Activated CD4-positive, alpha-beta T cell treated with anti-CD3 and anti-CD28 coated beads for 36 hours (primary cell): ENCODE data around the gene CS. TPM values are rescaled to one million over a fixed set of nuclear protein-coding genes. Genes with fewer than 3 reads are reported as not detected.
"Not testable (repeated sequence)": the region's sequence is repeated elsewhere in the genome, so short reads cannot be mapped to it uniquely, and the experiment has no call there.

ENCODE experiments used
- ATAC-seq: fragments of 200-7000 bp; cut with Tn5 transposase; one replicate; pipeline ENCODE4 v1.10.0; 2021; ENCODE audit warnings: mild to moderate bottlenecking, moderate library complexity
- CTCF ChIA-PET: fragments of 350-600 bp; sonication (Branson Sonifier 250); formaldehyde crosslinking; loops from one replicate; lab custom pipeline; 2021; ENCODE audit warnings: antibody characterized with exemption; lab: Charles Lee
- POLR2A ChIA-PET: fragments of 350-600 bp; sonication (Branson Sonifier 250); formaldehyde crosslinking; loops from one replicate; lab custom pipeline; 2021; ENCODE audit warnings: antibody characterized with exemption, inconsistent platforms; lab: Charles Lee
- DNase-seq: peaks from one replicate; pipeline ENCODE4 v3.0.0-alpha.2; 2020
- H3K27ac Mint-ChIP-seq: one replicate; pipeline ENCODE4 v1.8.0; 2021; ENCODE audit warnings: mixed read lengths
- H3K27me3 Mint-ChIP-seq: one replicate; pipeline ENCODE4 v1.8.0; 2021; ENCODE audit warnings: mixed read lengths
- H3K36me3 Mint-ChIP-seq: one replicate; pipeline ENCODE4 v1.8.0; 2021; ENCODE audit warnings: low read depth, mixed read lengths
- H3K4me1 Mint-ChIP-seq: one replicate; pipeline ENCODE4 v1.8.0; 2021; ENCODE audit warnings: mixed read lengths
- H3K4me3 Mint-ChIP-seq: one replicate; pipeline ENCODE4 v1.8.0; 2021; ENCODE audit warnings: mild to moderate bottlenecking, moderate library complexity, mixed read lengths
- H3K9me3 Mint-ChIP-seq: one replicate; pipeline ENCODE4 v1.8.0; 2021; ENCODE audit warnings: low read depth, mixed read lengths
- intact Hi-C, 2 experiments: fragments of 100-400 bp; cut with DNase I in 1 of 2; cut with micrococcal nuclease in 1 of 2; formaldehyde crosslinking; loops; one replicate each; pipeline versions ENCODE4 v1.14.2 to v1.15.1; 2022 to 2024; cut with DNase I, micrococcal nuclease
- total RNA-seq, 2 experiments: library from RNA; stranded (reverse); gene quantifications; one replicate each; pipeline ENCODE4 v1.2.3, GENCODE V29; 2021

Gene CS
- total RNA-seq, 2 experiments from 2014 or later = 197 to 293 TPM

- no peak overlapping the region for H3K27ac Mint-ChIP-seq
- peaks cover 33% of the 10 kb centered on the region for H3K36me3 Mint-ChIP-seq
- no peak for DNase-seq
- ChIA-PET POLR2A (interaction anchor here (0.5 kb wide), 1 partner anchor 33 kb away, joined by 3 read pairs; no protein-coding TSS in a partner anchor), CTCF (no interaction called here)
- intact Hi-C loops = no loop called here
- ATAC-seq = no peak
- H3K4me3 Mint-ChIP-seq = no peak overlapping the region
- no peaks in the 10 kb centered on the region for H3K27me3 Mint-ChIP-seq
- peaks cover 6% of the 10 kb centered on the region for H3K4me1 Mint-ChIP-seq
- no peaks in the 10 kb centered on the region for H3K9me3 Mint-ChIP-seq
Observed at GRCh38 chr12:56324206-56324605, 24.1 kb upstream of the CS start.

- H3K4me3 Mint-ChIP-seq, intact Hi-C loops, H3K9me3 Mint-ChIP-seq, ATAC-seq, POLR2A ChIA-PET, DNase-seq, H3K27me3 Mint-ChIP-seq: not testable (repeated sequence)
- peaks cover 12% of the 10 kb centered on the region for H3K4me1 Mint-ChIP-seq
- CTCF ChIA-PET = interaction anchor here (0.7 to 2.9 kb wide), 3 partner anchors 12 to 41 kb away, joined by 4 to 9 read pairs (median 6); partner anchors contain the start of gene PAN2
- H3K36me3 Mint-ChIP-seq = peaks cover 35% of the 10 kb centered on the region
- H3K27ac Mint-ChIP-seq = peak overlapping the region; percentile 28
Observed at GRCh38 chr12:56321610-56322009, 21.5 kb upstream of the CS start.

GRCh38 chr12:56321027-56321426 is 20.9 kb upstream of the CS start:
- ATAC-seq (peak; percentile 29), DNase-seq (peak; percentile 51)
- Mint-ChIP-seq H3K9me3 (no peaks in the 10 kb centered on the region), H3K27me3 (no peaks in the 10 kb centered on the region), H3K4me3 (no peak overlapping the region), H3K4me1 (peaks cover 13% of the 10 kb centered on the region), H3K27ac (peak overlapping the region; percentile 60), H3K36me3 (peaks cover 31% of the 10 kb centered on the region)
- POLR2A ChIA-PET = interaction anchor here (0.6 to 0.9 kb wide), 2 partner anchors 22 to 140 kb away, joined by 4 to 7 read pairs; no protein-coding TSS in a partner anchor
- intact Hi-C loops = no loop called here
- CTCF ChIA-PET = interaction anchor here (0.7 to 2.9 kb wide), 4 partner anchors 12 to 21 kb away, joined by 3 to 9 read pairs (median 4); partner anchors contain the start of gene PAN2

- no peak overlapping the region for H3K4me3 Mint-ChIP-seq
- ATAC-seq (no peak), DNase-seq (peak; percentile 37)
- H3K9me3 Mint-ChIP-seq = no peaks in the 10 kb centered on the region
- CTCF ChIA-PET = interaction anchor here (2.3 to 5.0 kb wide), 2 partner anchors 42 to 128 kb away, joined by 8 to 30 read pairs; partner anchors contain the start of genes SMARCC2 and STAT2
- H3K36me3 Mint-ChIP-seq = peaks cover 21% of the 10 kb centered on the region
- no peaks in the 10 kb centered on the region for H3K27me3 Mint-ChIP-seq
- peaks cover 22% of the 10 kb centered on the region for H3K4me1 Mint-ChIP-seq
- intact Hi-C loops = loop anchor here (2.0 to 5.0 kb wide), 4 partner anchors 21 to 370 kb away; partner anchors contain the start of genes IL23A (in 1 of the 2), PTGES3 (in 1 of the 2), STAT2 (in 1 of the 2) and TIMELESS (in 1 of the 2)
- POLR2A ChIA-PET = no interaction called here
- no peak overlapping the region for H3K27ac Mint-ChIP-seq
Observed at GRCh38 chr12:56317675-56318074, 17.5 kb upstream of the CS start.

GRCh38 chr12:56315622-56316473 is 15.7 kb upstream of the CS start, which contains the start of gene CNPY2:
Gene CNPY2 (minus strand): TSS chr12:56315988. CDS start chr12:56315217, 771 bp downstream.
- Mint-ChIP-seq H3K36me3 (peaks cover 22% of the 10 kb centered on the region), H3K9me3 (no peaks in the 10 kb centered on the region), H3K27me3 (no peaks in the 10 kb centered on the region), H3K27ac (peak within 1 kb of the TSS; percentile 95), H3K4me3 (peak within 1 kb of the TSS; percentile 97), H3K4me1 (peaks cover 18% of the 10 kb centered on the region)
- CTCF ChIA-PET = interaction anchor here (0.6 to 5.0 kb wide), 12 partner anchors 14 to 610 kb away, joined by 3 to 30 read pairs (median 4); partner anchors contain the start of genes IL23A, PAN2, RNF41 and SMARCC2
- intact Hi-C loops = loop anchor here (1.0 to 5.0 kb wide), 17 partner anchors 16 to 371 kb away; partner anchors contain the start of genes CS (in 2 of the 2), IL23A (in 2 of the 2), STAT2 (in 2 of the 2) and TIMELESS (in 2 of the 2)
- ATAC-seq = peak; percentile 93
- POLR2A ChIA-PET = interaction anchor here (0.5 to 2.0 kb wide), 12 partner anchors 17 to 383 kb away, joined by 3 to 16 read pairs (median 6); partner anchors contain the start of genes IL23A, PAN2, RNF41 and STAT2
- peak; percentile 95 for DNase-seq

GRCh38 chr12:56315249-56315621 is 15.1 kb upstream of the CS start:
- ATAC-seq = no peak
- intact Hi-C loops = loop anchor here (5.0 kb wide), 2 partner anchors 132 to 372 kb away; partner anchors contain the start of genes PTGES3 (in 1 of the 2) and TIMELESS (in 1 of the 2)
- peaks cover 18% of the 10 kb centered on the region for H3K4me1 Mint-ChIP-seq
- peaks cover 28% of the 10 kb centered on the region for H3K36me3 Mint-ChIP-seq
- peak; percentile 41 for DNase-seq
- no peaks in the 10 kb centered on the region for H3K27me3 Mint-ChIP-seq
- ChIA-PET POLR2A (interaction anchor here (0.5 to 2.0 kb wide), 10 partner anchors 16 to 382 kb away, joined by 3 to 16 read pairs (median 6); partner anchors contain the start of genes IL23A, PAN2, RNF41 and STAT2), CTCF (interaction anchor here (1.4 to 5.0 kb wide), 6 partner anchors 17 to 149 kb away, joined by 3 to 30 read pairs (median 8); partner anchors contain the start of genes PAN2, SMARCC2 and STAT2)
- H3K4me3 Mint-ChIP-seq = peak overlapping the region; percentile 97
- peak overlapping the region; percentile 95 for H3K27ac Mint-ChIP-seq
- no peaks in the 10 kb centered on the region for H3K9me3 Mint-ChIP-seq

GRCh38 chr12:56311003-56311402 is 10.9 kb upstream of the CS start:
- POLR2A ChIA-PET = interaction anchor here (0.7 kb wide), 1 partner anchor 11 kb away, joined by 3 read pairs; no protein-coding TSS in a partner anchor
- no peak overlapping the region for H3K27ac Mint-ChIP-seq

GRCh38 chr12:56308714-56309113 is 8.6 kb upstream of the CS start:
- no peak for ATAC-seq
- no peaks in the 10 kb centered on the region for H3K4me1 Mint-ChIP-seq
- intact Hi-C loops = no loop called here
- no peak for DNase-seq
- ChIA-PET POLR2A (interaction anchor here (0.7 kb wide), 1 partner anchor 488 kb away, joined by 3 read pairs; no protein-coding TSS in a partner anchor), CTCF (interaction anchor here (0.5 to 1.7 kb wide), 6 partner anchors 12 to 119 kb away, joined by 3 to 6 read pairs (median 4); partner anchors contain the start of genes PAN2 and SMARCC2)
- no peaks in the 10 kb centered on the region for H3K9me3 Mint-ChIP-seq
- H3K27me3 Mint-ChIP-seq = no peaks in the 10 kb centered on the region
- no peak overlapping the region for H3K27ac Mint-ChIP-seq
- H3K4me3 Mint-ChIP-seq = no peak overlapping the region
- peaks cover 28% of the 10 kb centered on the region for H3K36me3 Mint-ChIP-seq

More at GRCh38 chr12:56311003-56311402, 10.9 kb upstream of the CS start:
- ATAC-seq = no peak
- peaks cover 8% of the 10 kb centered on the region for H3K4me1 Mint-ChIP-seq
- CTCF ChIA-PET = interaction anchor here (0.7 to 1.6 kb wide), 6 partner anchors 16 to 203 kb away, joined by 3 to 4 read pairs (median 3); partner anchors contain the start of genes IL23A and STAT2
- H3K4me3 Mint-ChIP-seq = no peak overlapping the region
- intact Hi-C loops = no loop called here
- H3K27me3 Mint-ChIP-seq = no peaks in the 10 kb centered on the region
- peaks cover 32% of the 10 kb centered on the region for H3K36me3 Mint-ChIP-seq
- DNase-seq = no peak
- no peaks in the 10 kb centered on the region for H3K9me3 Mint-ChIP-seq

GRCh38 chr12:56307221-56307965 is 7.3 kb upstream of the CS start:
- H3K9me3 Mint-ChIP-seq = no peaks in the 10 kb centered on the region
- ATAC-seq (no peak), DNase-seq (no peak)
- no peaks in the 10 kb centered on the region for H3K4me1 Mint-ChIP-seq
- ChIA-PET CTCF (interaction anchor here (1.0 to 1.7 kb wide), 5 partner anchors 9 to 157 kb away, joined by 3 to 5 read pairs (median 3); partner anchors contain the start of gene PAN2), POLR2A (no interaction called here)
- H3K27ac Mint-ChIP-seq = no peak overlapping the region
- no peak overlapping the region for H3K4me3 Mint-ChIP-seq
- intact Hi-C loops = no loop called here
- no peaks in the 10 kb centered on the region for H3K27me3 Mint-ChIP-seq
- peaks cover 28% of the 10 kb centered on the region for H3K36me3 Mint-ChIP-seq

- no peaks in the 10 kb centered on the region for H3K27me3 Mint-ChIP-seq
- H3K4me1 Mint-ChIP-seq = peaks cover 14% of the 10 kb centered on the region
- intact Hi-C loops = no loop called here
- peaks cover 19% of the 10 kb centered on the region for H3K36me3 Mint-ChIP-seq
- ATAC-seq (no peak), DNase-seq (no peak)
- H3K4me3 Mint-ChIP-seq = no peak overlapping the region
- POLR2A ChIA-PET = no interaction called here
- no peaks in the 10 kb centered on the region for H3K9me3 Mint-ChIP-seq
- CTCF ChIA-PET = interaction anchor here (0.7 to 0.9 kb wide), 2 partner anchors 47 to 159 kb away, joined by 3 read pairs; no protein-coding TSS in a partner anchor
- no peak overlapping the region for H3K27ac Mint-ChIP-seq
Observed at GRCh38 chr12:56304872-56305590, 4.9 kb upstream of the CS start.
